ENCODE measurements around the gene NINJ1. TPM values are rescaled to one million over a fixed set of nuclear protein-coding genes. Genes with fewer than 3 reads are reported as not detected.

The NINJ1 gene
- total and polyA plus RNA-seq, 2 donors (not counting 1 experiment from before 2014, with no cell fraction given), result 8.3 to 13.2 TPM

- intact Hi-C loops (cut with micrococcal nuclease), result no loop called here
- ChIA-PET POLR2A (no interaction called here), CTCF (no interaction called here)
Measured at GRCh38 chr9:93168581-93168980, 34.5 kb upstream of the NINJ1 start.

GRCh38 chr9:93167838-93168237 is 33.8 kb upstream of the NINJ1 start:
- no peaks in the 10 kb centered on the region for H3K36me3 ChIP-seq (replicated peaks in 1 of 2; ENCODE audit: control extremely low read depth in 1 of 2, control insufficient read depth in 1 of 2, extremely low read depth in 1 of 2, insufficient read depth in 2 of 2, low read length in 1 of 2)
- H2AFZ ChIP-seq (ENCODE audit: insufficient read depth, low read depth, low read length, poor library complexity, severe bottlenecking), result no peak overlapping the region
- Mint-ChIP-seq H3K9me3 (ENCODE audit: insufficient read depth) (no peaks in the 10 kb centered on the region), H3K27ac (no peak overlapping the region), H3K4me3 (no peak overlapping the region), H3K27me3 (peaks cover 7% of the 10 kb centered on the region), H3K4me1 (no peaks in the 10 kb centered on the region)
- no peaks in the 10 kb centered on the region for H3K27me3 ChIP-seq (replicated peaks in 1 of 4; ENCODE audit: control extremely low read depth in 1 of 4, control insufficient read depth in 3 of 4, insufficient read depth in 4 of 4, low read length in 3 of 4)
- H3K4me3 ChIP-seq (ENCODE audit: control extremely low read depth in 1 of 5, extremely low read depth in 1 of 5, insufficient read depth in 1 of 5, low read depth in 2 of 5, low read length in 4 of 5), result no peak overlapping the region
- WGBS (ENCODE audit: insufficient coverage), result 100% methylated on average over 1 of the region's 4 CpGs
- TF ChIP-seq, protein P1, sequence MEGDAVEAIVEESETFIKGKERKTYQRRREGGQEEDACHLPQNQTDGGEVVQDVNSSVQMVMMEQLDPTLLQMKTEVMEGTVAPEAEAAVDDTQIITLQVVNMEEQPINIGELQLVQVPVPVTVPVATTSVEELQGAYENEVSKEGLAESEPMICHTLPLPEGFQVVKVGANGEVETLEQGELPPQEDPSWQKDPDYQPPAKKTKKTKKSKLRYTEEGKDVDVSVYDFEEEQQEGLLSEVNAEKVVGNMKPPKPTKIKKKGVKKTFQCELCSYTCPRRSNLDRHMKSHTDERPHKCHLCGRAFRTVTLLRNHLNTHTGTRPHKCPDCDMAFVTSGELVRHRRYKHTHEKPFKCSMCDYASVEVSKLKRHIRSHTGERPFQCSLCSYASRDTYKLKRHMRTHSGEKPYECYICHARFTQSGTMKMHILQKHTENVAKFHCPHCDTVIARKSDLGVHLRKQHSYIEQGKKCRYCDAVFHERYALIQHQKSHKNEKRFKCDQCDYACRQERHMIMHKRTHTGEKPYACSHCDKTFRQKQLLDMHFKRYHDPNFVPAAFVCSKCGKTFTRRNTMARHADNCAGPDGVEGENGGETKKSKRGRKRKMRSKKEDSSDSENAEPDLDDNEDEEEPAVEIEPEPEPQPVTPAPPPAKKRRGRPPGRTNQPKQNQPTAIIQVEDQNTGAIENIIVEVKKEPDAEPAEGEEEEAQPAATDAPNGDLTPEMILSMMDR (IDR thresholded peaks at IDR 0.05), result no peak
- TF ChIP-seq EZH2 (IDR thresholded peaks at IDR 0.05; ENCODE audit: borderline replicate concordance, insufficient read depth, low read depth, low read length, poor library complexity, severe bottlenecking), result no peak
- intact Hi-C loops (cut with micrococcal nuclease), result no loop called here
- no peaks in the 10 kb centered on the region for H3K79me2 ChIP-seq (ENCODE audit: control insufficient read depth, insufficient read depth, low read length)
- DNase-seq (no peak), ATAC-seq (ENCODE audit: low read depth) (no peak)
- H3K9ac ChIP-seq (ENCODE audit: low read length), result no peak overlapping the region
- no peaks in the 10 kb centered on the region for H4K20me1 ChIP-seq (ENCODE audit: control insufficient read depth, insufficient read depth, low read length, poor library complexity, severe bottlenecking)
- H3K9me3 ChIP-seq (ENCODE audit: control extremely low read depth in 1 of 3, control insufficient read depth in 2 of 3, insufficient read depth in 1 of 3, low read length in 2 of 3), result no peaks in the 10 kb centered on the region
- H3K27ac ChIP-seq (ENCODE audit: low read length in 2 of 2), result no peak overlapping the region
- H3K4me2 ChIP-seq (replicated peaks; ENCODE audit: low read depth, low read length, poor library complexity, severe bottlenecking), result no peak overlapping the region
- ChIA-PET CTCF (no interaction called here), POLR2A (no interaction called here)
- no peaks in the 10 kb centered on the region for H3K4me1 ChIP-seq (ENCODE audit: control insufficient read depth in 2 of 2, insufficient read depth in 2 of 2, low read length in 2 of 2)

More at GRCh38 chr9:93168581-93168980, 34.5 kb upstream of the NINJ1 start:
- Histone ChIP-seq H3K79me2 (ENCODE audit: control insufficient read depth, insufficient read depth, low read length) (no peaks in the 10 kb centered on the region), H3K4me3 (ENCODE audit: control extremely low read depth in 1 of 5, extremely low read depth in 1 of 5, insufficient read depth in 1 of 5, low read depth in 2 of 5, low read length in 4 of 5) (no peak overlapping the region), H2AFZ (ENCODE audit: insufficient read depth, low read depth, low read length, poor library complexity, severe bottlenecking) (no peak overlapping the region), H3K4me1 (ENCODE audit: control insufficient read depth in 2 of 2, insufficient read depth in 2 of 2, low read length in 2 of 2) (no peaks in the 10 kb centered on the region), H3K4me2 (replicated peaks; ENCODE audit: low read depth, low read length, poor library complexity, severe bottlenecking) (no peak overlapping the region), H3K27ac (ENCODE audit: low read length in 2 of 2) (no peak overlapping the region), H3K9ac (ENCODE audit: low read length) (no peak overlapping the region), H3K27me3 (replicated peaks in 1 of 4; ENCODE audit: control extremely low read depth in 1 of 4, control insufficient read depth in 3 of 4, insufficient read depth in 4 of 4, low read length in 3 of 4) (no peaks in the 10 kb centered on the region), H4K20me1 (ENCODE audit: control insufficient read depth, insufficient read depth, low read length, poor library complexity, severe bottlenecking) (no peaks in the 10 kb centered on the region), H3K36me3 (replicated peaks in 1 of 2; ENCODE audit: control extremely low read depth in 1 of 2, control insufficient read depth in 1 of 2, extremely low read depth in 1 of 2, insufficient read depth in 2 of 2, low read length in 1 of 2) (no peaks in the 10 kb centered on the region), H3K9me3 (ENCODE audit: control extremely low read depth in 1 of 3, control insufficient read depth in 2 of 3, insufficient read depth in 1 of 3, low read length in 2 of 3) (no peaks in the 10 kb centered on the region)
- H3K27ac Mint-ChIP-seq, result no peak overlapping the region
- DNase-seq, result no peak
- ATAC-seq (ENCODE audit: low read depth), result no peak
- H3K9me3 Mint-ChIP-seq (ENCODE audit: insufficient read depth), result no peaks in the 10 kb centered on the region
- no peak overlapping the region for H3K4me3 Mint-ChIP-seq
- TF ChIP-seq, protein P1 (IDR thresholded peaks at IDR 0.05), result no peak
- no peak for TF ChIP-seq EZH2 (IDR thresholded peaks at IDR 0.05; ENCODE audit: borderline replicate concordance, insufficient read depth, low read depth, low read length, poor library complexity, severe bottlenecking)
- WGBS (ENCODE audit: insufficient coverage), result 97% methylated on average over 4 of the region's 5 CpGs
- no peaks in the 10 kb centered on the region for H3K4me1 Mint-ChIP-seq
- peaks cover 8% of the 10 kb centered on the region for H3K27me3 Mint-ChIP-seq
